Testis (tissue), 2 donors: ENCODE results near the gene PTPRN2.
"Not testable (repeated sequence)": the region's sequence is repeated elsewhere in the genome, so short reads cannot be mapped to it uniquely, and the experiment has no call there.

Source experiments
- POLR2A ChIP-seq: fragments of 450-650 bp; IDR thresholded peaks from one replicate; pipeline ENCODE4 v1.6.1; 2017; ENCODE audit warnings: antibody characterized with exemption, mild to moderate bottlenecking, moderate library complexity
- TF ChIP-seq, protein P1 (sequence below), 3 experiments: fragments of 450-650 bp in 2 of 3; fragments of 200-600 bp in 1 of 3; sonication (generic) in 1 of 3; IDR thresholded peaks; one replicate each; pipeline ENCODE4 v1.5.1; 2016 to 2019; ENCODE audit warnings: antibody characterized with exemption in 3 of 3, mild to moderate bottlenecking in 2 of 3, moderate library complexity in 1 of 3

DNA sequence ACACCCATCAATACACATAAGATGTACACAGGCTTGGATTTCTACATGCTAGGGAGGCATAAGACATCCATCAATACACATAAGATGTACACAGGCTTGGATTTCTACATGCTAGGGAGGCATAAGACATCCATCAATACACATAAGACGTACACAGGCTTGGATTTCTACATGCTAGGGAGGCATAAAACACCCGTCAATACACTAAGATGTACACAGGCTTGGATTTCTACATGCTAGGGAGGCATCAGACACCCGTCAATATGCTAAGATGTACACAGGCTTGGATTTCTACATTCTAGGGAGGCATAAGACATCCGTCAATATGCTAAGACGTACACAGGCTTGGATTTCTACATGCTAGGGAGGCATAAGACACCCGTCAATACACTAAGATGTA is 283.6 kb downstream of the PTPRN2 start:
- TF ChIP-seq POLR2A, result not testable (repeated sequence)
- TF ChIP-seq, protein P1, sequence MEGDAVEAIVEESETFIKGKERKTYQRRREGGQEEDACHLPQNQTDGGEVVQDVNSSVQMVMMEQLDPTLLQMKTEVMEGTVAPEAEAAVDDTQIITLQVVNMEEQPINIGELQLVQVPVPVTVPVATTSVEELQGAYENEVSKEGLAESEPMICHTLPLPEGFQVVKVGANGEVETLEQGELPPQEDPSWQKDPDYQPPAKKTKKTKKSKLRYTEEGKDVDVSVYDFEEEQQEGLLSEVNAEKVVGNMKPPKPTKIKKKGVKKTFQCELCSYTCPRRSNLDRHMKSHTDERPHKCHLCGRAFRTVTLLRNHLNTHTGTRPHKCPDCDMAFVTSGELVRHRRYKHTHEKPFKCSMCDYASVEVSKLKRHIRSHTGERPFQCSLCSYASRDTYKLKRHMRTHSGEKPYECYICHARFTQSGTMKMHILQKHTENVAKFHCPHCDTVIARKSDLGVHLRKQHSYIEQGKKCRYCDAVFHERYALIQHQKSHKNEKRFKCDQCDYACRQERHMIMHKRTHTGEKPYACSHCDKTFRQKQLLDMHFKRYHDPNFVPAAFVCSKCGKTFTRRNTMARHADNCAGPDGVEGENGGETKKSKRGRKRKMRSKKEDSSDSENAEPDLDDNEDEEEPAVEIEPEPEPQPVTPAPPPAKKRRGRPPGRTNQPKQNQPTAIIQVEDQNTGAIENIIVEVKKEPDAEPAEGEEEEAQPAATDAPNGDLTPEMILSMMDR (IDR thresholded peaks at IDR 0.05), result not testable (repeated sequence)
